SU-DHL-6 (cell line): ENCODE measurements around the gene STEAP3.

Experiments used
- H2AFZ ChIP-seq: fragments of 200-600 bp; sonication (generic); 2 replicates; pipeline ENCODE4 v1.6.1; 2014; ENCODE audit warnings: low read depth, mild to moderate bottlenecking, moderate library complexity, mixed read lengths, antibody characterized with exemption, low read length; ENCODE audit not compliant: severe bottlenecking
- H3F3A ChIP-seq: fragments of 200-600 bp; shearing (Covaris generic); 2 replicates; pipeline ENCODE4 v1.6.0; 2016; ENCODE audit warnings: antibody characterized with exemption, mild to moderate bottlenecking; ENCODE audit not compliant: insufficient read depth
- H3K27ac ChIP-seq: fragments of 200-600 bp; sonication (generic); 2 replicates; pipeline ENCODE4 v1.5.1; 2016; ENCODE audit warnings: low read depth, mild to moderate bottlenecking, low read length, moderate library complexity, mixed read lengths
- H3K27me3 ChIP-seq: fragments of 200-600 bp; sonication (generic), shearing (Covaris generic); 2 replicates; pipeline ENCODE4 v1.6.0; 2014; ENCODE audit warnings: mild to moderate bottlenecking, low read length
- H3K36me3 ChIP-seq: fragments of 200-600 bp; sonication (generic); 2 replicates; pipeline ENCODE4 v1.6.1; 2014; ENCODE audit warnings: mild to moderate bottlenecking, low read length, mixed read lengths
- H3K4me2 ChIP-seq: fragments of 300-600, 200-600 bp; shearing (Covaris generic), sonication (generic); 2 replicates; pipeline ENCODE4 v1.6.0; 2014; ENCODE audit warnings: low read length, low read depth, mild to moderate bottlenecking; ENCODE audit not compliant: poor library complexity, severe bottlenecking
- H3K4me3 ChIP-seq: fragments of 200-600 bp; sonication (generic); 2 replicates; pipeline ENCODE4 v1.5.1; 2014; ENCODE audit warnings: antibody characterized with exemption, low read length, mild to moderate bottlenecking, mixed read lengths; ENCODE audit not compliant: insufficient read depth, poor library complexity, severe bottlenecking
- H3K79me2 ChIP-seq: fragments of 200-600 bp; sonication (generic); 2 replicates; pipeline ENCODE4 v1.6.1; 2014; ENCODE audit warnings: mild to moderate bottlenecking, low read length, moderate library complexity; ENCODE audit not compliant: insufficient read depth
- H3K9ac ChIP-seq: fragments of 200-600 bp; sonication (generic); 2 replicates; pipeline ENCODE4 v1.7.0; 2014; ENCODE audit warnings: mild to moderate bottlenecking, low read length
- H3K9me2 ChIP-seq: fragments of 200-600 bp; sonication (generic); replicated peaks from 2 replicates; pipeline ENCODE4 v1.6.1; 2014; ENCODE audit warnings: low read length; ENCODE audit not compliant: insufficient read depth
- H3K9me3 ChIP-seq: fragments of 200-600 bp; sonication (generic); 2 replicates; pipeline ENCODE4 v1.6.1; 2014; ENCODE audit warnings: low read length, mixed read lengths; ENCODE audit not compliant: insufficient read depth
- H4K20me1 ChIP-seq: fragments of 200-600 bp; sonication (generic); 2 replicates; pipeline ENCODE4 v1.6.1; 2014; ENCODE audit warnings: low read depth, mild to moderate bottlenecking, antibody characterized with exemption, low read length, moderate library complexity, mixed read lengths
- EZH2phosphoT487 ChIP-seq: fragments of 200-600 bp; sonication (generic), shearing (Covaris generic); conservative IDR thresholded peaks from 2 replicates; pipeline ENCODE4 v1.6.1; 2018; ENCODE audit warnings: mild to moderate bottlenecking, antibody characterized with exemption, low read length, moderate library complexity, mixed read lengths
- TF ChIP-seq, protein P1 (sequence below): fragments of 200-600 bp; sonication (generic); IDR thresholded peaks from one replicate; pipeline ENCODE4 v1.5.1; 2017; ENCODE audit warnings: antibody characterized with exemption, mild to moderate bottlenecking, low read length, moderate library complexity; ENCODE audit not compliant: insufficient read depth, poor library complexity, severe bottlenecking

STEAP3 gene

DNA sequence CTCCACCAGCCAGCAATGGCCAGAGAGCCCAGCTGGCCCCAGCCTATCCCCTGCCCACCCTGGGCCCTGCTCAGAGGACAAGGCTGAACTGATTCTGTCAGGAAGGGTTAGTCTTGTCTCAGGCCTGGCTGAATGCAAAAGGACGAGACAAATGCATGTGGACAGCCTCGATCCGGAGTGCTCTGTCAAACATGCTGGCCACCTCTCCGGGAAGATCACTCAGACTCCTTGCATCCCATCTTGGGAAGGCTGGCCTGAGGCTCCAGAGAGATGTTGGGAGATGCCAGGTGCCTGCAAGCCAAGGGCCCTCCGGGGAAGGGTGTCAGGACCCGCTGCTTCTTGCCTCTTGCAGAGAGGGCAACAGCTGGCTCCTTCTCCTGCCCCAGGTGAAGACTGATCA lies 44.9 kb upstream of the STEAP3 start:
- H3K27ac ChIP-seq: no peak overlapping the region
- H3F3A ChIP-seq: no peaks in the 10 kb centered on the region
- H3K27me3 ChIP-seq: no peaks in the 10 kb centered on the region
- no peak overlapping the region for H2AFZ ChIP-seq
- no peak overlapping the region for H3K4me3 ChIP-seq
- no peaks in the 10 kb centered on the region for H3K9me3 ChIP-seq
- no peak overlapping the region for H3K4me2 ChIP-seq
- no peaks in the 10 kb centered on the region for H3K36me3 ChIP-seq
- no peaks in the 10 kb centered on the region for H3K9me2 ChIP-seq
- no peaks in the 10 kb centered on the region for H3K79me2 ChIP-seq
- TF ChIP-seq, protein P1, sequence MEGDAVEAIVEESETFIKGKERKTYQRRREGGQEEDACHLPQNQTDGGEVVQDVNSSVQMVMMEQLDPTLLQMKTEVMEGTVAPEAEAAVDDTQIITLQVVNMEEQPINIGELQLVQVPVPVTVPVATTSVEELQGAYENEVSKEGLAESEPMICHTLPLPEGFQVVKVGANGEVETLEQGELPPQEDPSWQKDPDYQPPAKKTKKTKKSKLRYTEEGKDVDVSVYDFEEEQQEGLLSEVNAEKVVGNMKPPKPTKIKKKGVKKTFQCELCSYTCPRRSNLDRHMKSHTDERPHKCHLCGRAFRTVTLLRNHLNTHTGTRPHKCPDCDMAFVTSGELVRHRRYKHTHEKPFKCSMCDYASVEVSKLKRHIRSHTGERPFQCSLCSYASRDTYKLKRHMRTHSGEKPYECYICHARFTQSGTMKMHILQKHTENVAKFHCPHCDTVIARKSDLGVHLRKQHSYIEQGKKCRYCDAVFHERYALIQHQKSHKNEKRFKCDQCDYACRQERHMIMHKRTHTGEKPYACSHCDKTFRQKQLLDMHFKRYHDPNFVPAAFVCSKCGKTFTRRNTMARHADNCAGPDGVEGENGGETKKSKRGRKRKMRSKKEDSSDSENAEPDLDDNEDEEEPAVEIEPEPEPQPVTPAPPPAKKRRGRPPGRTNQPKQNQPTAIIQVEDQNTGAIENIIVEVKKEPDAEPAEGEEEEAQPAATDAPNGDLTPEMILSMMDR: no peak
- TF ChIP-seq EZH2phosphoT487: no peak
- H3K9ac ChIP-seq: no peak overlapping the region
- no peaks in the 10 kb centered on the region for H4K20me1 ChIP-seq

DNA sequence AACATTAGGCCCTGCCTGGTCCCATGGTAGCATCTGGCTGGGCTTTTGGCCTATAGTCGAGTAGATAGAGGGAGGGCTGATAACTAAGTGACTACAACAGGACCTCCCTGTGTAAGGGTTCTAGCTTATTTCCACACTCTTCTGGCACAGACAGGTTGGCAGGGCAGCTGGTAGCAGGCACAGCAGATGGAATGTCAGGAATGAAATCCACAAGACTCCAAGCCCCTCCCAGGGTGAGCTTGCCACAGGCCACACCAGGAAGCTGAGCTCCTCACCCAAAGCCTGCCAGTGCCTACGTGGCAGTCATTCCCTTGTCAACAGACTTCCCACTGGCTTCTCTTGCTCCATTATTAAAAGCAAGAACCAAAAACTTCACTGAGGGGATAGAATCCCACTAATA lies 44.4 kb upstream of the STEAP3 start:
- H3K9me2 ChIP-seq: no peaks in the 10 kb centered on the region
- H3K4me3 ChIP-seq: no peak overlapping the region
- no peak overlapping the region for H3K9ac ChIP-seq
- no peak overlapping the region for H3K4me2 ChIP-seq
- no peak overlapping the region for H3K27ac ChIP-seq
- no peaks in the 10 kb centered on the region for H3K36me3 ChIP-seq
- no peak overlapping the region for H2AFZ ChIP-seq
- H3K27me3 ChIP-seq: no peaks in the 10 kb centered on the region
- H3K79me2 ChIP-seq: no peaks in the 10 kb centered on the region
- no peaks in the 10 kb centered on the region for H3F3A ChIP-seq
- no peaks in the 10 kb centered on the region for H3K9me3 ChIP-seq
- H4K20me1 ChIP-seq: no peaks in the 10 kb centered on the region
- no peak for TF ChIP-seq EZH2phosphoT487
- TF ChIP-seq, protein P1: no peak

DNA sequence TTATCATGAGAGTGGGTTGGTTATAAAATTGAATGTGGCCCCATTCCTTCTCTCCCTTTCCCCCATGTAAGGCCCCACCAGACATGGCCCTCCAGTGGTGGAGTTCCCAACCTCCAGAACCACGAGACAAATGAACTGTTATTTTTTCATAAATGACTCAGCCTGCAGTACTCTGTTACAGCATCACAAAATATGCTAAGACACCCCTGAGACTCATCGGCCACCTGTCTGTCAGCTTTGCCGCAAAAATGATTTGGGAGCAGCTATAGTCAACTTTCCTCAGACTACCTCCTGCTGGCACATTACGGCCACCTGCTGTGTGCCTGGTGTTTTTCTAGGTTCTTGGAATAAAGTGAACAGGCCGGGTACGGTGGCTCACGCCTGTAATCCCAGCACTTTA lies 43.6 kb upstream of the STEAP3 start:
- Histone ChIP-seq H2AFZ (no peak overlapping the region), H3K4me3 (no peak overlapping the region), H3F3A (no peaks in the 10 kb centered on the region), H3K27ac (no peak overlapping the region), H3K36me3 (no peaks in the 10 kb centered on the region), H4K20me1 (no peaks in the 10 kb centered on the region), H3K9me3 (no peaks in the 10 kb centered on the region), H3K4me2 (no peak overlapping the region), H3K9ac (no peak overlapping the region), H3K9me2 (no peaks in the 10 kb centered on the region), H3K27me3 (no peaks in the 10 kb centered on the region), H3K79me2 (no peaks in the 10 kb centered on the region)
- TF ChIP-seq, protein P1: no peak
- TF ChIP-seq EZH2phosphoT487: no peak

DNA sequence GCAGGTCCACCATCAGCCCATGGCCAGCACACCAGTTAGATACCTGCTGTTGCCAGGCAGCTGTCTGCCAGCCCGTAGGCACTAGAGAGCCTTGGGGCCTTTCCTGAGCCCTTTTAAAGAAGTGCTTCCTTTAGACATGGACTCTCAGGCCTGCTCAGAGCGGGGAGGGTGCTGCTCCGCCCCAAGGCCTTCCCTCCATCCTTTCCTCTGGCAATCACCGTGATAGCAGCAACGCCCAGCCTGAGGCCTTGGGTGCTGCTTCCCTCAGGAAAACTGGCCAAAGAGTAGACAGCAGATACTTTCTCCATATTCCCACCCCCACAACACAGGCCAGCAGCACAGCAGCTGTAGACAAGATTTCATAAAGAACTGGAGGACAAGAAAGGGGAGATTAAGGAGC lies 42.7 kb upstream of the STEAP3 start:
- Histone ChIP-seq H4K20me1 (no peaks in the 10 kb centered on the region), H3K9ac (no peak overlapping the region), H2AFZ (no peak overlapping the region), H3K9me2 (no peaks in the 10 kb centered on the region), H3K27ac (no peak overlapping the region), H3K4me2 (no peak overlapping the region), H3K79me2 (no peaks in the 10 kb centered on the region), H3K36me3 (no peaks in the 10 kb centered on the region), H3K27me3 (no peaks in the 10 kb centered on the region), H3K4me3 (no peak overlapping the region), H3F3A (no peaks in the 10 kb centered on the region), H3K9me3 (no peaks in the 10 kb centered on the region)
- TF ChIP-seq, protein P1: no peak
- TF ChIP-seq EZH2phosphoT487: no peak
